ENCODE results near the gene LMNA.

- TF ChIP-seq, protein P1, sequence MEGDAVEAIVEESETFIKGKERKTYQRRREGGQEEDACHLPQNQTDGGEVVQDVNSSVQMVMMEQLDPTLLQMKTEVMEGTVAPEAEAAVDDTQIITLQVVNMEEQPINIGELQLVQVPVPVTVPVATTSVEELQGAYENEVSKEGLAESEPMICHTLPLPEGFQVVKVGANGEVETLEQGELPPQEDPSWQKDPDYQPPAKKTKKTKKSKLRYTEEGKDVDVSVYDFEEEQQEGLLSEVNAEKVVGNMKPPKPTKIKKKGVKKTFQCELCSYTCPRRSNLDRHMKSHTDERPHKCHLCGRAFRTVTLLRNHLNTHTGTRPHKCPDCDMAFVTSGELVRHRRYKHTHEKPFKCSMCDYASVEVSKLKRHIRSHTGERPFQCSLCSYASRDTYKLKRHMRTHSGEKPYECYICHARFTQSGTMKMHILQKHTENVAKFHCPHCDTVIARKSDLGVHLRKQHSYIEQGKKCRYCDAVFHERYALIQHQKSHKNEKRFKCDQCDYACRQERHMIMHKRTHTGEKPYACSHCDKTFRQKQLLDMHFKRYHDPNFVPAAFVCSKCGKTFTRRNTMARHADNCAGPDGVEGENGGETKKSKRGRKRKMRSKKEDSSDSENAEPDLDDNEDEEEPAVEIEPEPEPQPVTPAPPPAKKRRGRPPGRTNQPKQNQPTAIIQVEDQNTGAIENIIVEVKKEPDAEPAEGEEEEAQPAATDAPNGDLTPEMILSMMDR (IDR thresholded peaks at IDR 0.05 in 4 of 5, conservative IDR thresholded peaks at IDR 0.05 in 1 of 5) = no peak
- no peak for TF ChIP-seq POLR2A (IDR thresholded peaks at IDR 0.05)
Measured at GRCh38 chr1:156164125-156164831, 49.8 kb downstream of the LMNA start.

All from gastrocnemius medialis (tissue), 4 donors.